ELF-1 (cell line): ENCODE measurements around the gene VWA5B2.
A peak's percentile ranks its signal among the peaks of the same experiment; 100 is the strongest.

Source experiments
- DNase-seq: peaks from one replicate; pipeline ENCODE4 v3.0.0-alpha.2; 2016; ENCODE audit warnings: low read depth, low spot score

Gene VWA5B2

GRCh38 chr3:184229394-184230080, at the start of gene VWA5B2:
Gene VWA5B2 (plus strand): TSS chr3:184229585. CDS start chr3:184230529, 944 bp downstream.
- DNase-seq = peak; percentile 82

GRCh38 chr3:184180165-184180564, 49.2 kb upstream of the VWA5B2 start:
- no peak for DNase-seq

- DNase-seq = no peak
Measured at GRCh38 chr3:184181596-184181995, 47.8 kb upstream of the VWA5B2 start.

GRCh38 chr3:184183679-184184078, 45.7 kb upstream of the VWA5B2 start:
- DNase-seq = peak; percentile 8

GRCh38 chr3:184184546-184185230, 44.7 kb upstream of the VWA5B2 start:
- no peak for DNase-seq

- peak; percentile 99 for DNase-seq
Measured at GRCh38 chr3:184185461-184186183, 43.8 kb upstream of the VWA5B2 start.

- no peak for DNase-seq
Measured at GRCh38 chr3:184186184-184186901, 43.0 kb upstream of the VWA5B2 start, which contains the start of gene ABCF3. Gene ABCF3 (plus strand): TSS chr3:184186199. CDS start chr3:184186208, 9 bp downstream.

- peak; percentile 9 for DNase-seq
Measured at GRCh38 chr3:184186902-184187207, 42.5 kb upstream of the VWA5B2 start.

- no peak for DNase-seq
Measured at GRCh38 chr3:184188080-184188479, 41.3 kb upstream of the VWA5B2 start.

- DNase-seq = no peak
Measured at GRCh38 chr3:184189421-184189820, 40.0 kb upstream of the VWA5B2 start.

GRCh38 chr3:184192889-184193288, 36.5 kb upstream of the VWA5B2 start:
- DNase-seq = no peak

GRCh38 chr3:184193991-184194539, 35.3 kb upstream of the VWA5B2 start:
- DNase-seq = no peak

GRCh38 chr3:184196536-184196935, 32.8 kb upstream of the VWA5B2 start:
- DNase-seq = no peak

- no peak for DNase-seq
Measured at GRCh38 chr3:184198509-184198908, 30.9 kb upstream of the VWA5B2 start.

- no peak for DNase-seq
Measured at GRCh38 chr3:184200825-184201224, 28.6 kb upstream of the VWA5B2 start.

GRCh38 chr3:184203526-184203925, 25.9 kb upstream of the VWA5B2 start:
- DNase-seq = no peak

- no peak for DNase-seq
Measured at GRCh38 chr3:184209146-184209923, 20.1 kb upstream of the VWA5B2 start.

GRCh38 chr3:184211297-184211696, 18.1 kb upstream of the VWA5B2 start:
- DNase-seq = no peak

GRCh38 chr3:184211718-184212117, 17.7 kb upstream of the VWA5B2 start:
- DNase-seq = no peak

GRCh38 chr3:184218814-184219213, 10.6 kb upstream of the VWA5B2 start:
- no peak for DNase-seq

- no peak for DNase-seq
Measured at GRCh38 chr3:184222521-184222920, 6.9 kb upstream of the VWA5B2 start.
